SK-N-SH (cell line): ENCODE measurements around the gene SPATA33. TPM values are rescaled to one million over a fixed set of nuclear protein-coding genes. Genes with fewer than 3 reads are reported as not detected.
A peak's percentile ranks its signal among the peaks of the same experiment; 100 is the strongest.

Experiments used
- CTCF ChIA-PET: fragments of 300-600, 350-600 bp; formaldehyde crosslinking; extraction: SDS; loops from one replicate; lab custom pipeline; 2021; lab: Yijun Ruan, JAX
- POLR2A ChIA-PET: fragments of 350-600 bp; sonication (Branson Sonifier 250); formaldehyde crosslinking; extraction: SDS; loops from one replicate; lab custom pipeline; 2020; ENCODE audit warnings: antibody characterized with exemption, inconsistent platforms; lab: Yijun Ruan, JAX
- DNase-seq: peaks from one replicate; pipeline ENCODE4 v3.0.0; 2012
- H2AFZ ChIP-seq: fragments of 200-600 bp; sonication (generic); 2 replicates; pipeline ENCODE4 v1.8.1; 2016; ENCODE audit warnings: antibody characterized with exemption, mild to moderate bottlenecking, low read depth
- H3F3A ChIP-seq: fragments of 200-600 bp; sonication (generic); replicated peaks from 2 replicates; pipeline ENCODE3; 2016; ENCODE audit warnings: antibody characterized with exemption, mild to moderate bottlenecking; ENCODE audit not compliant: insufficient read depth
- H3K27ac ChIP-seq, 2 experiments: fragments of 200-500 bp in 1 of 2; fragments of 200-600 bp in 1 of 2; sonication (Bioruptor generic) in 1 of 2; sonication (generic), shearing (Covaris generic) in 1 of 2; 2 replicates each; pipeline versions ENCODE4 v1.5.1 to v1.6.1; 2014 to 2016; ENCODE audit warnings: low read depth in 2 of 2, inconsistent platforms in 1 of 2, low read length in 1 of 2, mild to moderate bottlenecking in 1 of 2, mixed read lengths in 1 of 2
- H3K27me3 ChIP-seq: fragments of 200-600 bp; sonication (generic), shearing (Covaris generic); 2 replicates; pipeline ENCODE4 v1.6.1; 2016; ENCODE audit warnings: mixed run types; ENCODE audit not compliant: insufficient read depth
- H3K36me3 ChIP-seq, 2 experiments: fragments of 200-500 bp in 1 of 2; fragments of 200-600 bp in 1 of 2; sonication (Bioruptor generic) in 1 of 2; sonication (generic) in 1 of 2; replicated peaks in 1 of 2; 2 replicates each; pipeline versions ENCODE3 to v1.5.1; 2014 to 2016; ENCODE audit warnings: low read length in 1 of 2, mild to moderate bottlenecking in 1 of 2; ENCODE audit not compliant: insufficient read depth in 2 of 2, control insufficient read depth in 1 of 2
- H3K4me1 ChIP-seq, 2 experiments: fragments of 200-500 bp in 1 of 2; fragments of 200-600 bp in 1 of 2; sonication (Bioruptor generic) in 1 of 2; sonication (generic), shearing (Covaris generic) in 1 of 2; 2 replicates each; pipeline versions ENCODE4 v1.5.1 to v1.6.1; 2014 to 2016; ENCODE audit warnings: low read depth in 1 of 2, low read length in 1 of 2, mixed run types in 1 of 2; ENCODE audit not compliant: insufficient read depth in 2 of 2, control insufficient read depth in 1 of 2
- H3K4me2 ChIP-seq: fragments of 200-600 bp; sonication (generic), shearing (Covaris generic); 2 replicates; pipeline ENCODE4 v1.6.1; 2017; ENCODE audit warnings: mixed run types
- H3K4me3 ChIP-seq, 2 experiments: fragments of 200-500 bp in 1 of 2; fragments of 200-600 bp in 1 of 2; sonication (Bioruptor generic) in 1 of 2; sonication (generic), shearing (Covaris generic) in 1 of 2; 2 replicates each; pipeline versions ENCODE4 v1.5.1 to v1.8.1; 2014 to 2016; ENCODE audit warnings: low read depth in 2 of 2, inconsistent platforms in 1 of 2, low read length in 1 of 2, mild to moderate bottlenecking in 1 of 2, mixed read lengths in 1 of 2, moderate library complexity in 1 of 2
- H3K79me2 ChIP-seq: fragments of 200-600 bp; sonication (generic); 2 replicates; pipeline ENCODE4 v1.8.1; 2017; ENCODE audit warnings: mild to moderate bottlenecking; ENCODE audit not compliant: insufficient read depth
- H3K9ac ChIP-seq: fragments of 200-600 bp; sonication (generic); 2 replicates; pipeline ENCODE4 v1.6.1; 2017; ENCODE audit warnings: mixed run types
- H3K9me2 ChIP-seq: fragments of 200-600 bp; sonication (generic); 2 replicates; pipeline ENCODE4 v1.6.1; 2017; ENCODE audit warnings: mixed run types
- H3K9me3 ChIP-seq: fragments of 200-600 bp; sonication (generic); 2 replicates; pipeline ENCODE4 v1.6.1; 2017; ENCODE audit warnings: mixed run types, mild to moderate bottlenecking, moderate library complexity
- H4K20me1 ChIP-seq: fragments of 200-600 bp; sonication (generic); 2 replicates; pipeline ENCODE4 v1.6.1; 2017; ENCODE audit warnings: mild to moderate bottlenecking, mixed run types; ENCODE audit not compliant: insufficient read depth
- CHD2 ChIP-seq: fragments of 150-350 bp; IDR thresholded peaks from 2 replicates; pipeline ENCODE4 v1.6.1; 2018; ENCODE audit warnings: low read length; ENCODE audit not compliant: partially characterized antibody
- CTCF ChIP-seq: fragments of 200-600 bp; sonication (generic); IDR thresholded peaks from 2 replicates; pipeline ENCODE4 v1.6.1; 2017; ENCODE audit warnings: antibody characterized with exemption, mild to moderate bottlenecking, moderate library complexity
- EZH2phosphoT487 ChIP-seq: fragments of 200-600 bp; sonication (generic); IDR thresholded peaks from 2 replicates; pipeline ENCODE4 v1.6.1; 2017; ENCODE audit warnings: low read depth, mixed run types, mild to moderate bottlenecking, antibody characterized with exemption, moderate library complexity, borderline replicate concordance
- FOSL2 ChIP-seq: IDR thresholded peaks from 2 replicates; pipeline ENCODE4 v1.4.0; 2012; ENCODE audit warnings: low read depth, mild to moderate bottlenecking, moderate library complexity, borderline replicate concordance
- FOXJ3 ChIP-seq: sonication (generic); formaldehyde crosslinking; IDR thresholded peaks from 2 replicates; pipeline ENCODE4 v1.5.1; 2020; ENCODE audit warnings: mild to moderate bottlenecking, missing genetic modification reagents
- FOXM1 ChIP-seq: IDR thresholded peaks from 2 replicates; pipeline ENCODE4 v1.4.0; 2012; ENCODE audit warnings: low read depth, mild to moderate bottlenecking
- IRF3 ChIP-seq: fragments of 150-350 bp; IDR thresholded peaks from 2 replicates; pipeline ENCODE4 v1.6.1; 2016; ENCODE audit warnings: mild to moderate bottlenecking, low read depth, low read length
- JUND ChIP-seq: IDR thresholded peaks from 2 replicates; pipeline ENCODE4 v1.4.0; 2012
- MAX ChIP-seq: IDR thresholded peaks from 2 replicates; pipeline ENCODE4 v1.4.0; 2012; ENCODE audit warnings: low read depth
- NFIC ChIP-seq: IDR thresholded peaks from 2 replicates; pipeline ENCODE4 v1.4.0; 2012; ENCODE audit warnings: borderline replicate concordance
- RCOR1 ChIP-seq: fragments of 150-350 bp; IDR thresholded peaks from 2 replicates; pipeline ENCODE4 v1.6.1; 2017; ENCODE audit warnings: antibody characterized with exemption, low read length
- REST ChIP-seq: IDR thresholded peaks from 2 replicates; pipeline ENCODE4 v1.6.1; 2012; ENCODE audit warnings: mild to moderate bottlenecking, low read depth, low read length, moderate library complexity
- RFX5 ChIP-seq: IDR thresholded peaks from 2 replicates; pipeline ENCODE4 v1.6.1; 2012; ENCODE audit warnings: mild to moderate bottlenecking, improper control_type of control experiment, low read length
- RXRA ChIP-seq: IDR thresholded peaks from 2 replicates; pipeline ENCODE4 v1.4.0; 2012; ENCODE audit warnings: low read depth, mild to moderate bottlenecking, borderline replicate concordance
- TCF12 ChIP-seq: IDR thresholded peaks from 2 replicates; pipeline ENCODE4 v1.4.0; 2012
- TEAD4 ChIP-seq: IDR thresholded peaks from 2 replicates; pipeline ENCODE4 v1.4.0; 2012; ENCODE audit warnings: mild to moderate bottlenecking, borderline replicate concordance; ENCODE audit not compliant: insufficient read depth
- WGBS: methylation state at CpG from one replicate; pipeline ENCODE4 v1.1.6; 2017; ENCODE audit warnings: low lambda C conversion rate; 5-methylcytosine and 5-hydroxymethylcytosine counted together
- polyA plus RNA-seq, 3 experiments: library from polyadenylated mRNA; depleted of rRNA; stranded (reverse); fragments of >200 nt; gene quantifications; 2 replicates each; pipeline ENCODE4 v1.2.3, GENCODE V29; 2012

Gene SPATA33
- polyA plus RNA-seq, 1 of the 3 experiments (the other 2 are of a cell fraction) = 7.2 TPM

- H3K27ac ChIP-seq = peak overlapping the region; percentile 60 to 75
- WGBS = 7% methylated on average over 25 of the region's 27 CpGs
- peak overlapping the region; percentile 83 for H3K9ac ChIP-seq
- POLR2A ChIA-PET = interaction anchor here (1.0 kb wide), 1 partner anchor 16 kb away, joined by 3 read pairs; no protein-coding TSS in a partner anchor
- CTCF ChIA-PET = interaction anchor here (0.6 to 2.9 kb wide), 3 partner anchors 9 to 23 kb away, joined by 3 to 8 read pairs (median 4); no protein-coding TSS in a partner anchor
- peaks cover 15 to 21% of the 10 kb centered on the region in 2 experiments for H3K36me3 ChIP-seq
- peak overlapping the region; percentile 80; the same call in 1 of the 2 replicates for H2AFZ ChIP-seq
- H3K79me2 ChIP-seq = peaks cover 74% of the 10 kb centered on the region
- H3F3A ChIP-seq = no peaks in the 10 kb centered on the region
- H3K4me1 ChIP-seq = peaks cover 0 to 13% of the 10 kb centered on the region in 2 experiments; a peak in 1 of 4 replicates
- H3K9me2 ChIP-seq = no peaks in the 10 kb centered on the region
- peak; percentile 71 for DNase-seq
- 0 out of 2 replicates have a peak, but pooled peaks have one; percentile 0 for TF ChIP-seq FOSL2
- no peak for TF ChIP-seq EZH2phosphoT487
- H3K27me3 ChIP-seq = no peaks in the 10 kb centered on the region
- peak overlapping the region; percentile 83 to 89 for H3K4me3 ChIP-seq
- peaks cover 10% of the 10 kb centered on the region; the same call in 1 of the 2 replicates for H4K20me1 ChIP-seq
- H3K9me3 ChIP-seq = no peaks in the 10 kb centered on the region
- peak overlapping the region; percentile 87 for H3K4me2 ChIP-seq
Observed at GRCh38 chr16:89658221-89658879, 714 bp downstream of the SPATA33 start.

- CTCF ChIA-PET = interaction anchor here (0.6 to 2.9 kb wide), 3 partner anchors 8 to 25 kb away, joined by 3 to 8 read pairs (median 4); no protein-coding TSS in a partner anchor
- no peak overlapping the region for H2AFZ ChIP-seq
- H3K27me3 ChIP-seq = no peaks in the 10 kb centered on the region
- peaks cover 56% of the 10 kb centered on the region for H3K79me2 ChIP-seq
- no peaks in the 10 kb centered on the region for H4K20me1 ChIP-seq
- TF ChIP-seq NFIC = no peak
- no peak for TF ChIP-seq MAX
- TF ChIP-seq FOSL2 = no peak
- TF ChIP-seq JUND = no peak
- no peak for TF ChIP-seq FOXM1
- TF ChIP-seq TCF12 = no peak
- no peak for TF ChIP-seq FOXJ3 (CRISPR knock-in tag)
- no peak for TF ChIP-seq CTCF
- TF ChIP-seq CHD2 = no peak
- TF ChIP-seq EZH2phosphoT487 = no peak
- no peak for TF ChIP-seq TEAD4
- no peak for TF ChIP-seq RFX5
- TF ChIP-seq REST = no peak
- TF ChIP-seq RXRA = no peak
- no peak for TF ChIP-seq RCOR1
- TF ChIP-seq IRF3 = no peak
- H3K9me3 ChIP-seq = no peaks in the 10 kb centered on the region
- H3K27ac ChIP-seq = no peak overlapping the region
- POLR2A ChIA-PET = no interaction called here
- H3K4me3 ChIP-seq = no peak overlapping the region
- H3K9me2 ChIP-seq = no peaks in the 10 kb centered on the region
- H3K9ac ChIP-seq = no peak overlapping the region
- no peak overlapping the region for H3K4me2 ChIP-seq
- 96% methylated on average over 7 of the region's 7 CpGs for WGBS
- peaks cover 0 to 13% of the 10 kb centered on the region in 2 experiments; a peak in 1 of 4 replicates for H3K4me1 ChIP-seq
- no peaks in the 10 kb centered on the region for H3F3A ChIP-seq
- DNase-seq = no peak
- peaks cover 11 to 23% of the 10 kb centered on the region in 2 experiments for H3K36me3 ChIP-seq
Observed at GRCh38 chr16:89660146-89660545, 2.5 kb downstream of the SPATA33 start.
